HG02840 (cell line): ENCODE measurements around the gene PRCP.

ENCODE experiments used
- ATAC-seq: cut with Tn5 transposase; IDR thresholded peaks from one replicate; pipeline ENCODE4 v1.9.1; 2021; ENCODE audit warnings: mild to moderate bottlenecking, moderate library complexity, moderate number of reproducible peaks; ENCODE audit not compliant: unreplicated experiment, low FRiP score

Gene PRCP

DNA sequence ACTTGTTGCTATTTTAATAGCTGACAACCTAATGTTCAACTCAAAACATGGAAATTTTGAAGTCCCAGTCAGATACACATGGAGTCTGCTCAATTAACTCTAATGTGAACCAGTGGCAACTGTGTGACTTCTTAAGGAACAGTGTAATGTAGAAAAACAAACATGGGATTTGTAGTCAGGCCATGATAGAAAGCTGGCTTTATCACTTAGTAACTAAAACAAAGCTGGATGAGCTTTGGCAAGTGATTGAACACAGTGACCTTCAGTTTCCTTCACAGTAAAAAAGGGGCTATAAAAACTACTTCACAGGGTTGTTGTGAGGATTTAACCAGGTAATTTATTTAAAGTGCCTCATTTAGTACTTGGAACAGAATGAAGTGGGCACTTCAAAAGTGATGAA lies 62.6 kb downstream of the PRCP start:
- ATAC-seq: no peak

DNA sequence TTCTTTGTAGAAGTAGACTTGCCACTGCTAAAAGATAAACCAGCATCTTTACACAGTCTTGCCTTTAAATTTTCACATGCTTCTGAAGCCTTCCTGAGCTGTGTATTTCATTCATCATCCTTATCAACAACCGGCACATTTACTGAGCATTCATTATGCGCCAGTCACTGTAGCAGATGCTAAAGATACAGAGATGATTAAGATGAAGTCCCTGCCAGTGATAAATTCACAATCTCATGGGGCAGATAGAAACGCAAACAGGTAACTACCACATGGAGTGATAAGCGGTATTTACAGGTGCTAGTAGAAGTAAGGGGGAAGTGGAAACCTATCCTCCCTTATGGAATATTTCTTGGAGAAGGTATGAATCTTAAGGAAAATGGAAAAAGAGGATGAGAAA lies 67.2 kb downstream of the PRCP start:
- no peak for ATAC-seq

DNA sequence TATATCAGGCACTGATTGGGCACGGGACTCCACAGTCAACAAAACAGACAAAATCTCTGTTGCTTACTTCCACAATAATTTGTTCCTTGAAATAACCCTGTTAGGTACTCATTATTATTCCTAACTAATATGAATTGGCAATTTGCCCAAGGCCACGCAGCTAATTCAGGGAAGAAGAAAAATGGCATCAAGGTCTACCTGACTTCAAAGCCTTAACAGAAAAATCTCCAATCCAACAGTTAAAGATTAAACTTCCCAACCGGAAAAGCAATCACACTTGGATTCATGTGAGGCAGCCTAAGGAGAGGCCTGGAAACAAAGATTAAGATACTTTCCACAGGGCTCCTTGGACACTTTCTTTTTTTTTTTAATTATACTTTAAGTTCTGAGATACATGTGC lies 68.9 kb downstream of the PRCP start:
- ATAC-seq: no peak

DNA sequence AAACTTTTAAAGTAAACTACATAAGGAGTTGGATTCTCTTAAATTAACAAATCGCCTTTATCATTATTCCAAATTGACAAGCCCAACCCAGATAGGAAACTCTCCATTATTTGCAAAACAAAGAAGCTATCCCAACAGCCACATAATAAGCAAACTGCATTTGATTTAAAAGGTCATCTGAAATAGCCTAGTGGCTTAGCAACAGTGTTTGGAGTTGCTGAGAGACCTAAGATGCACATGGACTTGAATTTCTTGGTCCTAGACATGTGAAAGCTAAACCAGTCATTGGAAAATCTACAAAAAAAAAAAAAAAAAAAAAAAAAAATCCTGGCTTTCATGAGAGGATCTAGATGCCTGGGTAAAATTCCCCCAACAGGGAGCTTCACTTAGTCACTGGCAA lies 69.5 kb downstream of the PRCP start:
- no peak for ATAC-seq

DNA sequence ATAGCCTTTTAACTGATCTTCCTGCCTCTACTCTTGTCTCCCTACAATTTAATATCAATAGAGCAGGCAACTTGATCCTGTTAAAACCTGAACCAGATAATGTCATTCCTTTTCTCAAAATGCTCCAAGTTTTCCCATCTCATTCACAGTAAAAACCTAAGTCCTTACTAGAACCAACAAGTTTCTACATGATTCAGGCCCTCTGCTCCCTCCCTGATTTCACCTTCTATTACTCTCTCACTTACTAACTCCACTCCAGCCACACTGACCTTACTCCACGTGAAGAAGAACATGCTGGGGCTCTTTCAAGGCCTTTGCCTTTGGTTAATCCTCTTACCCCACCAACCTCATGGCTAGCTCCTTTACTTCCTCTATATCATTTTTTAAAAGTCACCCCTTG lies 71.1 kb downstream of the PRCP start:
- ATAC-seq: no peak

DNA sequence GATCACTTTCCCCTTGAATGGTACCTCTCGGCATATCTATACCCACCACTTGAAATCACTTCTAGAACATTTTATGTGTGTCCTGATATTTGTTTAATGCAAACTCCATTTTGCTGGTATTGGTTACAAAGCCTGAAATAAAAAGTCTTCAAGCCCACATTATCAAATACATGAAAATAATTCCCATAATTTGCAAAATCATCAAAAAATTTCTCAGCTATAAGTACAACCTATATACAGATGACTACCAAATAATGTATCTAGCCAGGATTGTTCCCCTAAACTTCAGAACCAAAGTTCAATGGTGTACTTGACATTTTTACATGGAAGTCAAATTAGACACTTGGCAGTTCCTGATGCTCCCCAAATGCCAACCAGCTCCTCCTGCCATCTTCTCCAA lies 71.8 kb downstream of the PRCP start:
- ATAC-seq: no peak

DNA sequence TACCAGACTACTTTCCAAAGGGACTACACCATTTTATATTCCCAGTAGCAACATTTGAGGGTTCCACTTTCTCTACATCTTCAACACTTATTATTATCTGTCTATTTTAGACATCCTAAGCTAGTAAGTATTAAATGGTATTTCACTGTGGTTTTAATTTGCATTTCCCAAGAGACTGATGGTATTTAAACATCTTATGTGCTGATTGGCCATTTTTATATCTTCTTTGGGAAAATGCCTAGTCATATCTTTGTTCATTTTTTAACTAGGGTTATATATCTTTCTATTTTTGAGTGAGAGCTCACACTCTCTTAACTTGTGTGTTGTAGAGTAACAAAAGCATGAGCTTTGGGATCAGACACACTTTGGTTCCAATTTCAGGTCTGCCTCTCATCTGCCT lies 73.7 kb downstream of the PRCP start:
- ATAC-seq: no peak

DNA sequence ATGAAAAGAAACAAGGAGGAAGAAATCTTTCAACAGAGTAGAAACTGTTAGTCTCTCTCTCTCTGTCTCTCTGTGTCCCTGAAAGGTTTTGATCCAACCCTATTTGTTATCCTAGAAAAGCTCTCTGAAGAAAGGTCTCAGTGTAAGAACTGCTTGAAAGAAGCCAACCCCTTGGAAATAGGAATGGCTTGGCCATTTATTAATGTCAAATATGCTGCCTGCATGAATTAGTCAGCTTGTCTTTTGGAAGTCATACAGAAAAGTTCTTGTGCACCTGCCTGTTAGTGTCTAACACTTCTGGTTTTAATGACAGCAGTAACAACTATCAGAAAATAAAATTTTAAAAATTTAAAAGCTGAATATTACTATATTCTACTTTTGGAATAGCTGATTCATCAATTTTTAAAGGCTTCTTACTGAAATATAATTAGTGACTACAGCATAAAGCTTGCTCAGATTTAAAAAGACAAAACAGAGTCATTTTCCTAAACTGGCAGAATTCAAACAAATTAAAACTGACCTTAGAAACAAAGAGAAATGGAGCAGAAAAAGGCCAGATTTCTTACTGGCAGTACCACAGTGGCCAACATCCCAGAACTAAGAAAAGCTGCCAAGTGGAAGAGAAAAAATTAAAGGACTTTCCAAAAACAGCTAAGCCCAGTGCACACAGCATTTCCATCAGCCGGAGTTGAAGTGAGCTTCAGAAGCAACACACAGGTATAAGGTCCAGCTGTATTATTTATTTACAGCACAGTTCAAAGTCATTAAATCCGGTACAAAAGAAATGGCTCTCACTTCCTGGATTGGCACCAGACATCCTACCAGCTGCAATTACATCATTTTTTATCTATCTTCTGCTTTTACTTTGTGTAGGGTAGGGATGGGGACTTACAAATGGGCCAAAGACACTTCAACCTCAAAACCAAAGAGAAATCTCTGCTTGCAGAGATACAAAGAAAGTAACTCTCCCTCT lies 76.3 kb downstream of the PRCP start:
- no peak for ATAC-seq

DNA sequence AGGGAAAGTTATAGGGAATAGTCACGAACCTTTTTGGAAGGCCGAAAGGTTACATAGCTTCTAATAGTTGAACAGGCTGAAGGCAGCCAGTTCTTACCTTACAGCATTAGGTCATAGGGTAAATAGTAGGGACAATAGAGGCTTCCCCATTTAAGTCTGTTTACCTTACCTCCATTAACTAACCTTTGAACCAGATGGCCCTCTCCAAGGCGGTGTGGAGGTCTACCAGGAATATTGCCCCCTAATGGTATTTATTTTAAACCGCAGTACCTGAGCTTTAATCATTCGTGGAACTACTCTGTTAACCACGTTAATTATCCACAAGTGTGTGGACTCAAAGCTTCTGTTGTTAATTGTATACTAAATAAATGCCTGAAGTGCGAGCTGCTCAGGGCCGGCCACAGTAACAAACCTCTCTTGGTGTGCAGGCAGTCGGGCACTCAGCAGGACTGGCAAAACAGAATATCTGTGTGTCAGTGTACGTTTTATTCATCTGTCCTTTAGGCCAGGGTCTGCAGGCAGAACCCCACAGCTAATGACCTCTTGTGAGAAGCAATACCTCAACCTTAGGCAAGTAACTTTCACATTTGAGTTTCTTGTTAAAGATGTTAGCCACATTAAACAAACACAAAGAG lies 81.7 kb downstream of the PRCP start:
- ATAC-seq: no peak

DNA sequence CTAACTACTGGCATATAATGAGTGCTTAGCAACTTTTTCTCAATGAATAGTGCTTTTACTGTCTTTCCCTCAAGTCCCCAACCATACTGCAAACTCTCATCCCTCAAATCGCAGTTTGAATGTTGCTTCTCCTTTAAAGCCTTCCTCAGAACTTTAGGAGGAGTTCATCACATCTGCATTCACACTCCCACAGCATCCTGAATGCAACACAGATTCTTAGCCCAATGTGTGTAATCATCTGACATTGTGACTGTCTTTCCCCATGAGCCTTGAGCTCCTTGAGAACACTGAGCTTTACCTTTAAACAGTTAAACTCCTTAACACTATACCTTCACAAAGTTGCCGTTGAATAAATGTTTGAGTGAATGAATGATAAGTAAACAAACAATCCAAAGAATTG lies 84.8 kb downstream of the PRCP start:
- ATAC-seq: no peak

DNA sequence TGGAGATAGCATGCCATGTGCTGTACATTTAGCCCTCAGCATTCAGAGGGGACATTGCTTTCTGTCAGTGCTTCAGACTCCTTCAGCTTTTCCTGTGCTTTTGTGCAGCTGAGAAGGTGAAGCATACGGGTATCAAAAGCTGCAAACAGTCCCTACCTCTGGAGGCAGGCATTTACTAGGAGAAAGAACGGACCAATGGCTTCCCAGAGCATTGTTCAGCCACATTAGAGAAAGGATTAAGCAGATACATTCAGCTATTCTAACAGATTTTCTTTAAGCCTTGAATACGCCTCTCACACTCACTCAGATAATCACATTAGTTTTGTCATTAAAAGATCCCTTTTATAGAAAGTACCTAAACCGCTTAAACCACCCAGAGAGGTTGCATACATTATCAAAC lies 85.9 kb downstream of the PRCP start:
- no peak for ATAC-seq

DNA sequence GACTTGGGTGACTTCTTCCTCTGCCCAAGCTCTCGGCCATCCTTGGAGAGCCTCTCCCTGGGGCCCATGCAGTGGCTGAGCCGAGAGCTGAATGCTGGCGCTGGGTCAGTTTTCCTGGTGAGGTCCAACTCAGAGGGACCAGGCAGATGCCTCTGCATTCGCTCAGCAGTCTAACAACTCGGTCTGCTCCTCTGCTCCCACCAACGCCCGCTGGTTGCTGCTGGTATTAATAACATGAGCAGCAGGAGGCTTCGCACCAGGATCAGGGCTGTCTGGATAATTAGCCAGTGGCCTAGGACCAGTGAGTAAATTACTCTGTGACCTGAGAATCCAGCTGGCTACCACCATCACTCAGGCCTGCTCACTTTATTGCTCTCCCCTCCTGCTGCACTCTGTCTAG lies 88.9 kb downstream of the PRCP start:
- ATAC-seq: no peak

DNA sequence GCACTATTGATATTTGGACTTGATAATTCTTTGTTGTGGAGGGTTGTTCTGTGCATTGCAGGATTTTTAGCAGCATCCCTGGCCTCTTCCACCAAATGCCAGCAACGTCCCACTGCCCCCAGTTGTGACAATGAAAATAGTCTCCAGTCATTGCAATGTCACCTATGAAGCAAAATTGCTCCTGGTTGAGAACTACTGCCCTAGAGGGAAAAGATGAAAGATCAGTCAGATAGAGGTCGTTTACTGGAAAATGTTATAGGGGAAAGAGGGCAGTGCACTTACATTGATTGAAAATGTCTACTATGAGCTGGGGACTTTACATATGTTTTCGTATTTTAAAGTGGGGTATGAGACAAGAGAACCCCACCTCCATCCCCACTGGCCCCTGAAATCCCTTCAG lies 89.5 kb downstream of the PRCP start:
- no peak for ATAC-seq

DNA sequence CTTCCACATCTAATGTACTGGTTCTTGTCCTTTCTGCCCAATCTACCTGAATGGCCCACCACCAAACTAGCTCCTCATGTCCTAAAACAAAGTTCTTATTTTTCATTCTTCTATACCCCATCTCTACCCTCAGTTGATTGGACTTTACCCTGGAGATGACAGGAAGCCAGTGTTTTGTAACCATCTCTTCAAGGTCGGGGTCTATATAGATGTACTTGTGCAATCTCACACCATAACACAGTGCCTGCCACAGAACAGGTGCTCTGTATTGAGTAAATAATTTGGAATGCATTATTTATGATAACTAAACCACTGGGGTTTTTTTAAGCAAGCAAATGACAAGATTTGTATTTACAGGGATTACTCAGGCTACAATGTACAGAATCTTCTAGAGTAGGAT lies 89.9 kb downstream of the PRCP start:
- no peak for ATAC-seq

DNA sequence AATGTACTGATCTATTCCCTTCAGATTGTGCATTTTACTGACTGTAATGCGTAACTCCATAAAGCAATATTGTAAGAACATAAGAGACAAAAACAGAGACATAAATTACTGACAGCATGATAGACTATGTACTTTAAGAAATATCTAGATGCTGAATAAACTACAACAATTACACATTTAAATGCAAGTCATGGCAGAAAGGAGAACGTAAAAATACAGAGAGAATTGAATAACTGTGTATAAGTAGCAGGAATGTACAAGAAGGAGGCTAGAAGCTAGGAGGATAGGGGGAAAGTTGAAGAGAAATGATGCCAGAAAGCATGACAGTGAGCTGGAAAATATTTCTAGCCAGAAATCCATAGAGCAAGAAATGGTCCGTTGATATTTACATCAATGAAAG lies 92.6 kb downstream of the PRCP start:
- no peak for ATAC-seq

DNA sequence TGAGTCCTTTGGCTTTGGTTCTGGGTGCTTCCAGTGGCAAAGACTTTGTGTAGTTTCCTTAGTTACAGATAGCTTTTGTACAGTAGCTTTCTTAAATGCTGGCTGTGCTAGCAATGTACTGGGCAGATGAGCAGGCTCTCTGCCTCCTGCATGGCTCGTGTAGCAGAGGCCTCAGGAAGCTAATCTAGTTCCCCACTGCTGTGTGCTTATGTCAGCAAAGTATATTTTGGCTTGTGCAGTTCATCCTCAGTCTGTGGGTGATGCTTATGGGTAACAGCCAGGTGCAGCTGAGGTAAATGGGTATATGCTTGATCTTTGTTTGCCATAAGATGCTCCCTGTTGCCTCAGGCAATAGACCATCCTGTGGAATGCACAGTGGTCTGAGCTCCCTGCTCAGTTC lies 97.5 kb downstream of the PRCP start:
- no peak for ATAC-seq

DNA sequence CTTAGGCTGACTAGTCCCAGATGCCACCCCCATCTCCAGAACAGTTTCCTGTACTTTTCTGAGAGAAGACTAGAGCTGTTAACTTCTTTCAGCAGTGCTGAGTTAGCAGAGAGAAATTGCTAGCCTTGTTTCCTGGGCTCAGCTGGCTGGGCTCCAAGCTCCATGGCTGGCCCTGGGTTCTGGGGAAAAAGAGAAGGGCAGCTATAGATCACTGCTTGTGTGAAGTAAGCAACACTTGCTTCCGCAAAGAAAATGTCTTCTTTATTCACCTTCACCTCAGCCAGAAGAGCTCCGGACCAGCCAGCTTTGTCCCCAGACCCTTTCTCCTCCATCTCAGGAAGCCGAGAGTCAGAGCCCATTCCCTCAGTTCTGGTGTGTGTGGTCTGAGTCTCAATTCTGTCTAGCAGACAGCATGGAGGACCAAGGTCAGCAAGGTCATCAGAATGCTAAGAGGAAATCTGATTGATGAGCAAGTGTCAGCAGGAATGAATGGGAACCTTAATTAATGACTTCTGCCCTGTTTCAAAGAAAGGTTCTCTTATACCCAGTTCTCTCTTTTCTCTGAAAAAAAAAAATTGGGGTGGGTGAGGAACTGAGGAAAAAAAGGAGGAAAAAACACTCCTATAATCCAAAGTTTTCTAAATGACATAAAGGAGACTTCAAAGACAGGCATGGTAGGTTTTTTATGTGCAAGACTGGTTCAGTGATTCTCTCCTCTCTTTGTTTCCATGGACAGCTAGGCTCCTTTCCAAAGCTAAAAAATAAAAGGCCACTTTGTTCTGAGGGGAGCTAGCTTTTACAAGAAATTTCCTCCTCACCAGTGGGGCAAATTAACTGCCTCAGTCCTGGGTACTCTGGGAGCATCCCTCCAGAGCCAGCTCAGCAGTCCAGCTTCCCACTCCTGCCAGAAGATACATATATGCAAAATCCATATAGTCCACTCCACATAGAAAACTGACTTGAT lies 103.0 kb downstream of the PRCP start:
- no peak for ATAC-seq

DNA sequence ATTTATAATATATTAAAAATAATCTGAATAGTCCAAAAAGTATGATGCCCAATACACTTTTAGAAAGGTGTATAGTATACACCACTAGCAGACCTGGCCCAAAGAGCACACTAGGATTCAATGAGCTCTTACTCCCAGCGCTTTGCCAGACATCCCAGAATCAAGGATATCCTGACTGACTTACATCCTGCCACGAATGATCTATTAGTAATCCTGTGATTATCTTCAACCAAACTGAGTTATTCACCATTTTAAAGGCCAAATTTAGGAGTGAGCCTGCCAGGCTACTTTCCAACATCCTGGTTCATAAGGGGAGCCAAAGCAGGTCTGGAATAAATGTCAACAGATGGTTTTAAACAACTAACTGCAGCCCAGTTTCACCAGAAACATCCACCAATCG lies 105.7 kb downstream of the PRCP start:
- ATAC-seq: no peak

DNA sequence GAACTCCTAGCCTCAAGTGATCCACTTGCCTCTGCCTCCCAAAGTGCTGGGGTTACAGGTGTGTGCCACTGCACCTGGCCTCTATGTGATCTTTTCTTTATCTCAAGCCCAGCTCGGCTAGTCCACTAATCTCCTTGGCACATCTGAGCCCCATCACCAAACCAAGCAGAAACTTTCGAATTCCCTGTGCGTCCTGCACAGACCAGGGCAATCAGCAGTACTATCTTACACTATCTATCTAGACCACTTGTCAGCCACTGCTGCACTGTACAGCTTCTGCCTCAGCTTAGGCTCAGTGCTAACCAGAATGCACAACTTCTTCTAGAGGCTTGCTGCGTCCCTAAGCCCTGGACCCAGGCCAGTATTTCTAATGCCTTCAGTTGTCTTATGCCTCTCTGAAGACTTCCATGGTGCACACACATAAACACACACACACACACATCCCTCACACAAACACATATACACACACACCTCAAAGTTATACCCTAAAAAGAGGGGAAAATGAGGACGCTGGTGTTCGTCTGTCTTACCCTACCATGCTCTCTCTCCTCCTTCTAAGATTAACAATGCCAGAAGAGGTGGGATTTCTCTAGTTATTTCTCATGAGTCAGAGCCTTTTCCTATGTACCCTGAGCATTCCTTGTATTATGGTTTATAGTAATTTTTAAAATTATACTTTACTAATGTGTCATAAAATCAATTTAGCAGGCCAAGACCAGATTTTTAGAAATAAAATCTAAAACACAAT lies 107.2 kb downstream of the PRCP start:
- ATAC-seq: no peak

DNA sequence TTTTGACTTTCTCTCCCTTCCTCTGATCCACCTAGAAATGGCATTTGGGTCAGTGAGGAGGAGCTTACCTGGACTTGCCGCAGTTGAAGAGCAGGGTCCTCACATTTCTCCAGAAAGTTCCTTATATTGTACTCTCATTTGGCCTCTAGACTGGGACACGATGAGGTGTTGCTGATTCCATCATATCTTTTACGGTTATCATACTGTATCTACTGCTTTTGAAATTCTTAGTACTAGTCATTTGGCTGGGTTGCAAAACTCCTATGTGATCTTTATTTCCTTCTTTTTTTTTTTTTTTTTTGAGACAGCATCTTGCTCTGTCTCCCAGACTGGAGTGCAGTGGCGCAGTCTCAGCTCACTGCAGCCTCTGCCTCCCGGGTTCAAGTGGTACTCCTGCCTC lies 107.9 kb downstream of the PRCP start:
- ATAC-seq: no peak
